Effector CD8-positive, alpha-beta T cell (primary cell): Measurements from ENCODE around the gene GOLGA6L10.
"Not testable (repeated sequence)": the region's sequence is repeated elsewhere in the genome, so short reads cannot be mapped to it uniquely, and the experiment has no call there.

ENCODE experiments used
- DNase-seq: peaks from one replicate; lab custom pipeline; 2025; lab: John Stamatoyannopoulos, UW

GOLGA6L10 gene

DNA sequence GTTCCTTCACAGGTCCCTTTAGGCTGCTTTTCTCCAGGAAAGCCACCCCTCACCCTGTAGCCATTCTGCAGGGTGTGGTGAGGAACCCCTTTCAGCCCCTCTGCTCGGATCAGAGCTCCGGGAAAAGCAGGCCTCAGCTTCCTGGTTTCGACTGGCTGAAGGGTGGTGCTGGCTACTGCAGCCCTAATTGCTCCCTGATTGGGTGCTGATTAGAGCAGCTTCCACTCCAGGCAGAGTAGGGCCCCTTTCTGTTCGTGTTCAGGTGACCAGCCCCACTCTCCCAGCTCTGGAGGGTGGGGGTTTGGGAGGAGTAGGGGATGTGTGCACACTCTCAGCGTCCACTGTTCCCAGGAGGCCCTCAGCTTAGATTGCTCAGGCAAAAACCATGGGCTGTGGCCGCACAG lies 49.8 kb downstream of the GOLGA6L10 start:
- not testable (repeated sequence) for DNase-seq

DNA sequence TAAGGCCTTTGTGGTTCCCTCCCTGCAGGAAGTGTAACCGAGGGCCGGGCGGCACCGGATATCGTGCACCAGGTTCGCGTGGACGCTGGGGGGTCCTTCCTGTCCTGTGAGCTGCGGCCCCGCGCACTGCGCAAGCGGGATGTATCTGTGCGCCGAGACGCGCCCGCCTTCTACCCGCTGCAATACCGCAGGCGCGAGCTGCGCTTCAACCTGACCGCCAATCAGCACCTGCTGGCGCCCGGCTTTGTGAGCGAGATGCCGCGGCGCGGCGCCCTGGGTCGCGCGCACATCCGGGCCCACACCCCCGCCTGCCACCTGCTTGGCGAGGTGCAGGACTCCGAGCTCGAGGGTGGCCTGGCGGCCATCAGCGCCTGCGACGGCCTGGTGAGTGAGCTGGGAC lies 50.8 kb downstream of the GOLGA6L10 start:
- DNase-seq = no peak

DNA sequence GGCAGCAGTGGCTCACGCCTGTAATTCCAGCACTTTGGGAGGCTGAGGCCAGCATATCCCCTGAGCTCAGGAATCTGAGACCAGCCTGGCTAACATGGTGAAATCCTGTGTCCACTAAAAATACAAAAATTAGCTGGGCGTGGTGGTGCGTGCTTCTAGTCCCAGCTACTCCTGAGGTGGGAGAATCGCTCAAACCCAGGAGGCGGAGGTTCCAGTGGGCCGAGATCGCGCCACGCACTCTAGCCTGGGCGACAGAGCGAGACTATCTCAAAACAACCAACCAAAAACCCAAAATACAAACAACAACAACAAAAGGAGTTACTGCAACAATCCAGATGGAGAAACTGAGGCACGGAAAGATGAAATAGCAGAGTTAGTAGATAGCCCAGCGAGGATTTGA lies 51.2 kb downstream of the GOLGA6L10 start:
- DNase-seq = no peak

DNA sequence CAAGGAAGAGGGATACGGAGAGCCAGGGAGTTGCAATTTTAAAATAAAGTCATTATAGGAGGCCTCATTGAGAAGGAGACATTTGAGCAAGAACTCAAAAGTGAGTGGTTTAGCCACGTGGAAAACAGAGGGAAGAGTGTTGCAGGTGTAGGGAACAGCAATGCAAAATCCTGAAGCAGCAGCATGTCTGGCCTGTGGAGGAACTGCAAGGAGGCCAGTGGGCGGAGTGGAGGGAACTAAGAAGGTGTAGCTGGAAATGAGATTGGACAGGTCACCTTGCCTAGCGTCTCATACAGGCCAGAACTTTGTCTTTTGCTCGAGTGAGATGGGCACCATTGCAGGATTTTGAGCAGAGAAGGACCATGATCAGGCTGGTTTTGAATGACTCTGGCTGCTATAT lies 51.7 kb downstream of the GOLGA6L10 start:
- DNase-seq = no peak

DNA sequence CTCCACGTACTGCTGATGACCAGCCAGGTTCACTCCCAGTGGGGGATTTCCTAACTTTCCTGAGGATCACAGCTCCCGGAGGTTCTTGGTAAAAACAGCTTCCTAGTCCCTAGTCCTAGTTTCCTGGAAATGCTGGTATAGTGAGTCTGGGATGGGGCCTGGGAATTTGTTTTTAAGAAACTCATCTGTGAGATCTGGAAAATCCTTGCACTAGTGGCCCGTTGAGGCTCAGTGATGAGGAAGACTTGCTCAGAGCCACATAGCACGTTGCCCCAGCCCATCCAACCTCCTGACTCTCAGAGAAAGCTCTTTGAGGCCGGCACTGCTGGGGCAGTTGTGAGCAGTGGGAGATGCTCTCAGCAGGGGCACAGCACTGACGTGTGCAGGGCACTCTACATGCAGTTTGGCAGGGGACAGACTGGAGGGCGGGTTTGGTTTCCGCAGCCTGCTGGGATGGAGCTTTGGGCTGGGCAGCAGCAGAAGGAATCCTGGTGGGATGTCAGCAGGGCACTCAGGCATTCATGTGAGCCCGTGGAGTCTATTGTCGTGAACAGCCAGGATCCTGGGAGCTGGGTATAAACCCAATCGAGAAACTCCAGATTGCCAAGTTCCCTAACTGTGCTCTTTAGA lies 55.1 kb downstream of the GOLGA6L10 start:
- DNase-seq = no peak

DNA sequence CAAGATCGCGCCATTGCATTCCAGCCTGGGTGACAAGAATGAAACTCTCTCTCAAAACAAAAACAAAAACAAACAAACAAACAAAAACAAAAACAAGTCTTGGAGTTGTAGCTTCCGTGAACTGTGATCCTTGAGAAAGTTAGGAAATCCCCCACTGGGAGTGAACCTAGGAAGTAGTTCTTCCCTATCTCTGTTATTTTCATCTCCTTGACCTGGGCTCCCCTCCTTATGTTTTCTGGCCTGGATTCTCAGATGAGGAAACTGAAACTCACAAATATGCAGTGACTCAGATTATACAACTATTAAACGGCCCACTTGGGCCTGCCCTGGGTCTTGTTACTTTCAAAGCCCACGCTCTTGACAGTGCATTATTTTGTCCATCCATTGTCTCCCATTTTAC lies 57.0 kb downstream of the GOLGA6L10 start:
- DNase-seq = no peak
